ENCODE results near the gene EVI2A.

The EVI2A gene

DNA sequence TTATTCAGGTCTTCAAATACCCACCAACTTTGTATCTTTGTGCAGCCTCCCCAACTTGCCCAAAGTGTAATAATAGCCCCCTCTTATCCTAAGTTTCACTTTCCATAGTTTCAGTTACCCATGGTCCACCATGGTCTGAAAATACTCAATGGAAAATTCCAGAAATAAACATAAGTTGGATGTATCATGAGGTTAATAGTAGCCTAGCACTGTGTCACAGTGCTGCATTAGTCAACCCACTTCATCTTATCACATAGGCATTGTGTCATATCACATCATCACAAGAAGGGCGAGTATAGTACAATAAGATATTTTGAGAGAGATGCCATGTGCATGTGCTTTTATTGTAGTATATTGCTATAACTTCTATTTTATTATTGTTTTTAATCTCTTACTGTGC, 46.3 kb downstream of the EVI2A start:
- Mint-ChIP-seq H3K27ac (no peak overlapping the region), H3K27me3 (ENCODE audit: low read depth) (no peaks in the 10 kb centered on the region), H3K4me3 (no peak overlapping the region), H3K9me3 (no peaks in the 10 kb centered on the region), H3K4me1 (ENCODE audit: low read depth) (peaks cover 3% of the 10 kb centered on the region), H3K36me3 (ENCODE audit: low read depth) (peaks cover 2% of the 10 kb centered on the region)
- no peak for DNase-seq (ENCODE audit: low spot score)

- no peak for DNase-seq (ENCODE audit: low spot score)
- Mint-ChIP-seq H3K4me1 (ENCODE audit: low read depth) (peaks cover 3% of the 10 kb centered on the region), H3K27ac (no peak overlapping the region), H3K4me3 (no peak overlapping the region), H3K36me3 (ENCODE audit: low read depth) (peaks cover 2% of the 10 kb centered on the region), H3K9me3 (no peaks in the 10 kb centered on the region), H3K27me3 (ENCODE audit: low read depth) (no peaks in the 10 kb centered on the region)
These were observed 47.2 kb downstream of the EVI2A start for GRCh38 chr17:31274252-31274651.

GRCh38 chr17:31273516-31273915, 47.9 kb downstream of the EVI2A start:
- Mint-ChIP-seq H3K27ac (no peak overlapping the region), H3K9me3 (no peaks in the 10 kb centered on the region), H3K27me3 (ENCODE audit: low read depth) (no peaks in the 10 kb centered on the region), H3K4me3 (no peak overlapping the region), H3K36me3 (ENCODE audit: low read depth) (peaks cover 4% of the 10 kb centered on the region), H3K4me1 (ENCODE audit: low read depth) (peaks cover 3% of the 10 kb centered on the region)
- no peak for DNase-seq (ENCODE audit: low spot score)

DNA sequence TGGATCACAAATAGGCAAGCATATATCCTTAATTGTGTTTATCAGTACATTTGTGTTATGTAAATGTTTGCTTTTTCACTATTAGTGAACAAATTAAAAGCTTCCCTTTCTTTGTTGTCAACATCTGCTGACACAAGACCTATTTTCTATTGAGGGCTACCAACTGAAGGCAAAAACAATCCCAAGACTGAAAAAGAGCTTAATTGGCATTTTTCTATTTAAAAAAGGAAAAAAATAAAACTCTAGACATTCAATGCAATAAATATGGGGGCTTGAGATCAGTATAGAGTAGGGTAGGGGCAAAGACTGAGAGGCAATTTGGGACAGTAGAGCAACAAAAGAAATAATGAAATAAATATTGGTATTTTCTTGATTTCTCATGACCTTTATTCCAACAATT, 48.6 kb downstream of the EVI2A start:
- no peaks in the 10 kb centered on the region for H3K27me3 Mint-ChIP-seq (ENCODE audit: low read depth)
- H3K9me3 Mint-ChIP-seq: no peaks in the 10 kb centered on the region
- no peak for DNase-seq (ENCODE audit: low spot score)
- peaks cover 4% of the 10 kb centered on the region for H3K36me3 Mint-ChIP-seq (ENCODE audit: low read depth)
- H3K27ac Mint-ChIP-seq: no peak overlapping the region
- H3K4me3 Mint-ChIP-seq: no peak overlapping the region
- H3K4me1 Mint-ChIP-seq (ENCODE audit: low read depth): peaks cover 3% of the 10 kb centered on the region

- Mint-ChIP-seq H3K4me1 (ENCODE audit: low read depth) (peaks cover 3% of the 10 kb centered on the region), H3K36me3 (ENCODE audit: low read depth) (peaks cover 4% of the 10 kb centered on the region), H3K9me3 (no peaks in the 10 kb centered on the region), H3K27ac (no peak overlapping the region), H3K27me3 (ENCODE audit: low read depth) (no peaks in the 10 kb centered on the region), H3K4me3 (no peak overlapping the region)
- DNase-seq (ENCODE audit: low spot score): no peak
These were observed 49.2 kb downstream of the EVI2A start for GRCh38 chr17:31272236-31272635.

DNA sequence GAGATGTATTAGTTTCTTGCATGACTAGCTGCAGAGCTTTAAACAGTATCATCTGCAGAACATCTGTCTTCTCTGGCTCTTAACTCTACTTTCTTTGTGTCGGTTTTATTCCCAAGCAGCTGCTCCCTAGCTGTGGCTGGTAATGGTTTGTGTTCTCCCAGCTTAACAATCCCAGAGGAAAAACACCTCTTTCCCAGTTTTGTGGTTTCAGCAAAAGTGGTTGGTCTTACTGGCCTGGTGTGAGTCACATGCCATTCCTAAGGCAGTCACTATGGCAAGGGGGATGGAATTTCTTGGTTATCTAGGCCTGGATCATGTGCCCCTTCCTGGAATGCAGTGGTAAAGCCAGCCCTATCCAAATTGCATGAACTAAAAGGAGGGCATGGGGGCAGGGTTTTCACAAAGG, 51.8 kb downstream of the EVI2A start:
- no peak for DNase-seq (ENCODE audit: low spot score)
- Mint-ChIP-seq H3K27ac (no peak overlapping the region), H3K9me3 (no peaks in the 10 kb centered on the region), H3K36me3 (ENCODE audit: low read depth) (peaks cover 9% of the 10 kb centered on the region), H3K4me3 (no peak overlapping the region), H3K4me1 (ENCODE audit: low read depth) (peaks cover 3% of the 10 kb centered on the region), H3K27me3 (ENCODE audit: low read depth) (no peaks in the 10 kb centered on the region)

DNA sequence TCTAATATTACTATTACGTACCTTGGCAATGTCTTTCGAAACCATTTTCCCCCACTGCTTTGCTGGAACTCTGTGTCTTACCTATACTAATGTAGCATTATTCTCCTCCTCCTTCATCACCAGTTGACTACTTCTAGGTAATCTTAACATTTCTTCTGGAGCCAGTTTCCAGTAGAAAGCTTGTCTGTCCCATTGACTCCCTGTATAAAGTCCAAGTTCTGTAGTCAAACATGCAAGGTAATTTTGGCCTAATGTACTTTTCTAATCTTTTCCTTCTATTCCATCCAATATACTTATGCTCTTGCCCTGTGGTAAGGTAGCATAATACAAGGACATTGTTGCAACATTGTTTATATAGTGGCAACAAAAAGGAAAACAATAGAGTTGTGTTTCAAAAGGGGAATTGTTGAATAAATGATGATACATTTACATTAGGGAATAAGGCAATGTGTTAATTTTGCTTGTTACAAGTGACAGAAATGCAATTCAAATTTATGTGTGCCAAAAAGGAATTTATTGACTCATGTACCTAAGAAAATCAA, 52.3 kb downstream of the EVI2A start:
- Mint-ChIP-seq H3K36me3 (ENCODE audit: low read depth) (peaks cover 9% of the 10 kb centered on the region), H3K4me1 (ENCODE audit: low read depth) (no peaks in the 10 kb centered on the region), H3K4me3 (no peak overlapping the region), H3K27me3 (ENCODE audit: low read depth) (no peaks in the 10 kb centered on the region), H3K9me3 (no peaks in the 10 kb centered on the region), H3K27ac (no peak overlapping the region)
- no peak for DNase-seq (ENCODE audit: low spot score)

All from T-helper 2 cell treated with Interferon-gamma antibody and Interleukin-4, amounts not matched to agents 5 μg/mL and 100 μg/mL, for 36 hours (primary cell).